ENCODE data around the gene HOXB9.

DNA sequence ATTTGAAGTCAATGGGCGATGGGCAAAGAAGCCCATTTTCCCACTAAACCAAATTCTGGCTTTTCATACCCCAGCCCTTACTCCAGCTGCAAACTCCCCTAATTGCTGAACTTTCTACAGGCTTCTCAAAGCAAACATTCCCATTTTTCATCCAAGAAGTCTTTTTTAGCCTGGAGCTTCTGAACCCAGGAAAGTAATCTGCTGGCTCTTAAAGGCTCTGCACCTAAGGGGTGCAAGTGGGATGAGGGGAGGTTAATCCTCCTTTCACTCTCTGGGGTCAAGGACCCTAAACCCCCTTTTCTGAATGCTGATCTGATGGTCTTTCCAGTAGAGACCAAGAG, 17.7 kb downstream of the HOXB9 start:
- TF ChIP-seq, protein P1, sequence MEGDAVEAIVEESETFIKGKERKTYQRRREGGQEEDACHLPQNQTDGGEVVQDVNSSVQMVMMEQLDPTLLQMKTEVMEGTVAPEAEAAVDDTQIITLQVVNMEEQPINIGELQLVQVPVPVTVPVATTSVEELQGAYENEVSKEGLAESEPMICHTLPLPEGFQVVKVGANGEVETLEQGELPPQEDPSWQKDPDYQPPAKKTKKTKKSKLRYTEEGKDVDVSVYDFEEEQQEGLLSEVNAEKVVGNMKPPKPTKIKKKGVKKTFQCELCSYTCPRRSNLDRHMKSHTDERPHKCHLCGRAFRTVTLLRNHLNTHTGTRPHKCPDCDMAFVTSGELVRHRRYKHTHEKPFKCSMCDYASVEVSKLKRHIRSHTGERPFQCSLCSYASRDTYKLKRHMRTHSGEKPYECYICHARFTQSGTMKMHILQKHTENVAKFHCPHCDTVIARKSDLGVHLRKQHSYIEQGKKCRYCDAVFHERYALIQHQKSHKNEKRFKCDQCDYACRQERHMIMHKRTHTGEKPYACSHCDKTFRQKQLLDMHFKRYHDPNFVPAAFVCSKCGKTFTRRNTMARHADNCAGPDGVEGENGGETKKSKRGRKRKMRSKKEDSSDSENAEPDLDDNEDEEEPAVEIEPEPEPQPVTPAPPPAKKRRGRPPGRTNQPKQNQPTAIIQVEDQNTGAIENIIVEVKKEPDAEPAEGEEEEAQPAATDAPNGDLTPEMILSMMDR (conservative IDR thresholded peaks at IDR 0.05; ENCODE audit: low read length): no peak
- TF ChIP-seq EZH2phosphoT487 (IDR thresholded peaks at IDR 0.05; ENCODE audit: borderline replicate concordance, low read depth, low read length): no peak
